ENCODE measurements around the gene MRPL21.

MRPL21 gene

GRCh38 chr11:68904248-68904847, 716 bp upstream of the MRPL21 start:
- DNase-seq (ENCODE audit: low spot score): peak; percentile 64
- in situ Hi-C loops (cut with MboI; ENCODE audit: low sequenced_read_pairs, unreplicated experiment): no loop called here

GRCh38 chr11:68900835-68901381, 2.7 kb downstream of the MRPL21 start:
- in situ Hi-C loops (cut with MboI; ENCODE audit: low sequenced_read_pairs, unreplicated experiment): no loop called here
- no peak for TF ChIP-seq CTCF (IDR thresholded peaks at IDR 0.05; ENCODE audit: borderline replicate concordance, control extremely low read depth, extremely low read depth, insufficient read depth, missing control alignments)
- no peak for DNase-seq (ENCODE audit: low spot score)

More at GRCh38 chr11:68904248-68904847, 716 bp upstream of the MRPL21 start:
- no peak for TF ChIP-seq CTCF (IDR thresholded peaks at IDR 0.05; ENCODE audit: borderline replicate concordance, control extremely low read depth, extremely low read depth, insufficient read depth, missing control alignments)

DNA sequence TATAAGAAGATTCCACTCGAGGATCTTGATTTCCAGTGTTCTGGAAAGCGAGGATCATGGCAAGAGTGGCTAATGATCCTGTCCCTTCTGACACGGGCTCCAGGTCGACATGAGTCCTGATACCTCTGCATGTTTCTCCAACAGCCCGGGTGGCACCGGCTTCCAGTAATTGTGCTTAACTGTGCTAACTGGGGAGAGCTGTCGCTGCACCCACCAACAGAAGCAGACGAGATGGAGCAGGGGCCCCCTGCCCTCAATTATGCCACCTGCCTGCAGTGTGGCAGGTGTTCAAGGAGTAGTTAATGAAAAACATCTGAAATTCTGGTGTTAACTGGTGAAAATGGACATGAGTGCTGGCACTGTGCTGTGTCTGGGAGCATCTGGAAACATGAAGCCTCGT, 6.2 kb downstream of the MRPL21 start:
- DNase-seq (ENCODE audit: low spot score): no peak
- in situ Hi-C loops (cut with MboI; ENCODE audit: low sequenced_read_pairs, unreplicated experiment): no loop called here
- TF ChIP-seq CTCF (IDR thresholded peaks at IDR 0.05; ENCODE audit: borderline replicate concordance, control extremely low read depth, extremely low read depth, insufficient read depth, missing control alignments): no peak

- in situ Hi-C loops (cut with MboI; ENCODE audit: low sequenced_read_pairs, unreplicated experiment): no loop called here
- no peak for DNase-seq (ENCODE audit: low spot score)
- TF ChIP-seq CTCF (IDR thresholded peaks at IDR 0.05; ENCODE audit: borderline replicate concordance, control extremely low read depth, extremely low read depth, insufficient read depth, missing control alignments): no peak
These were observed 7.3 kb downstream of the MRPL21 start for GRCh38 chr11:68896171-68896959.

DNA sequence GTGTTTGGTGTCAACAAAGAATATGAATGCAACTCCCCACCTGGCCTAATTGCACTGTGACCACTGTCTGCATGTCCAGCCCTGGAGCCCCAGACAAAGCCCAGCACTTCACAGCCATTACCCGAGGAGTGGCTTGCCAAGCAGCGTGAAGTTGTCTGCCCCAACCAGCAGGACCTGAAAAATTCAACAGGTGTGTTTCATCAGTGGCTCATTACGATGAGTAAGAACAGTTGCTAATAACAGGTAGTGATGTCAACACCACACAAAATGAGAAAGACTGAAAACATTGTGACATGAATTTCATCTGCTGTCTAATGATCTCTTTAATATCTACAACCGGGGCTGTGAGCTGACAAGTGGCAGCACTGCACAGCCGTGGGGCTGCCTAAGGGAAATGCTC, 10.3 kb downstream of the MRPL21 start:
- in situ Hi-C loops (cut with MboI; ENCODE audit: low sequenced_read_pairs, unreplicated experiment): no loop called here
- DNase-seq (ENCODE audit: low spot score): no peak
- no peak for TF ChIP-seq CTCF (IDR thresholded peaks at IDR 0.05; ENCODE audit: borderline replicate concordance, control extremely low read depth, extremely low read depth, insufficient read depth, missing control alignments)

DNA sequence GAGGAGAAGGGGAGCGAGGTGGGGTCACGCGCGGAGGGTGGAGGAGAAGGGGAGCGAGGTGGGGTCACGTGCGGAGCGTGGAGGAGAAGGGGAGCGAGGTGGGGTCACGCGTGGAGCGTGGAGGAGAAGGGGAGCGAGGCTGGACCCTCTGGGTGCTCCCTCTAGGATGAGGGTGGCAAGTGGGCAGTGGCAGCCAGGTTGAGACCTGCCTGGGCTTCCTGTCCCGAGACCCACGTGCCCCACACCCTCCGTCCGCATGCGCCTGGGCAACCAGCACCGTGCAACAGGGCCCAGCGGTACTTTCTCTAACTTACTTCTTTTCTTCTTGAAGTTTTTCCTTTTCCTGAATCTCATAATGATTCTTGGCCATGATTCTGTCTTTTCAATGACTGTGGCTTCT, 11.1 kb downstream of the MRPL21 start:
- no peak for TF ChIP-seq CTCF (IDR thresholded peaks at IDR 0.05; ENCODE audit: borderline replicate concordance, control extremely low read depth, extremely low read depth, insufficient read depth, missing control alignments)
- DNase-seq (ENCODE audit: low spot score): no peak
- in situ Hi-C loops (cut with MboI; ENCODE audit: low sequenced_read_pairs, unreplicated experiment): no loop called here
